ENCODE data around the gene BARHL1. TPM values are rescaled to one million over a fixed set of nuclear protein-coding genes. Genes with fewer than 3 reads are reported as not detected.

BARHL1 gene
- total RNA-seq, 1 donor from 2014 or later, result not detected

GRCh38 chr9:132614324-132614723 lies 31.9 kb downstream of the BARHL1 start:
- no peaks in the 10 kb centered on the region for H3K9me3 Mint-ChIP-seq (ENCODE audit: unreplicated experiment)
- no peaks in the 10 kb centered on the region for H3K27me3 Mint-ChIP-seq (ENCODE audit: unreplicated experiment)
- no peak for TF ChIP-seq CTCF (IDR thresholded peaks at IDR 0.05; ENCODE audit: partially characterized antibody, unreplicated experiment)
- no peak overlapping the region for H3K4me3 Mint-ChIP-seq (ENCODE audit: unreplicated experiment)
- H3K4me1 Mint-ChIP-seq (ENCODE audit: low read depth, unreplicated experiment), result peaks cover 14% of the 10 kb centered on the region
- H3K36me3 Mint-ChIP-seq (ENCODE audit: unreplicated experiment), result no peaks in the 10 kb centered on the region
- no peak overlapping the region for H3K27ac Mint-ChIP-seq (ENCODE audit: unreplicated experiment)
- no peak for DNase-seq

GRCh38 chr9:132615774-132616173 lies 33.4 kb downstream of the BARHL1 start:
- H3K36me3 Mint-ChIP-seq (ENCODE audit: unreplicated experiment), result no peaks in the 10 kb centered on the region
- no peaks in the 10 kb centered on the region for H3K9me3 Mint-ChIP-seq (ENCODE audit: unreplicated experiment)
- no peak for DNase-seq
- H3K4me3 Mint-ChIP-seq (ENCODE audit: unreplicated experiment), result no peak overlapping the region
- peaks cover 18% of the 10 kb centered on the region for H3K4me1 Mint-ChIP-seq (ENCODE audit: low read depth, unreplicated experiment)
- no peak overlapping the region for H3K27ac Mint-ChIP-seq (ENCODE audit: unreplicated experiment)
- no peaks in the 10 kb centered on the region for H3K27me3 Mint-ChIP-seq (ENCODE audit: unreplicated experiment)
- no peak for TF ChIP-seq CTCF (IDR thresholded peaks at IDR 0.05; ENCODE audit: partially characterized antibody, unreplicated experiment)

GRCh38 chr9:132616725-132617124 lies 34.3 kb downstream of the BARHL1 start:
- no peaks in the 10 kb centered on the region for H3K27me3 Mint-ChIP-seq (ENCODE audit: unreplicated experiment)
- no peak overlapping the region for H3K4me3 Mint-ChIP-seq (ENCODE audit: unreplicated experiment)
- H3K36me3 Mint-ChIP-seq (ENCODE audit: unreplicated experiment), result no peaks in the 10 kb centered on the region
- no peak overlapping the region for H3K27ac Mint-ChIP-seq (ENCODE audit: unreplicated experiment)
- TF ChIP-seq CTCF (IDR thresholded peaks at IDR 0.05; ENCODE audit: partially characterized antibody, unreplicated experiment), result no peak
- peaks cover 19% of the 10 kb centered on the region for H3K4me1 Mint-ChIP-seq (ENCODE audit: low read depth, unreplicated experiment)
- no peak for DNase-seq
- no peaks in the 10 kb centered on the region for H3K9me3 Mint-ChIP-seq (ENCODE audit: unreplicated experiment)

- Mint-ChIP-seq H3K27me3 (ENCODE audit: unreplicated experiment) (no peaks in the 10 kb centered on the region), H3K36me3 (ENCODE audit: unreplicated experiment) (no peaks in the 10 kb centered on the region), H3K4me3 (ENCODE audit: unreplicated experiment) (no peak overlapping the region)
Observed at GRCh38 chr9:132622159-132622558, 39.8 kb downstream of the BARHL1 start.

GRCh38 chr9:132626285-132626684 lies 43.9 kb downstream of the BARHL1 start:
- Mint-ChIP-seq H3K4me3 (ENCODE audit: unreplicated experiment) (no peak overlapping the region), H3K36me3 (ENCODE audit: unreplicated experiment) (no peaks in the 10 kb centered on the region), H3K4me1 (ENCODE audit: low read depth, unreplicated experiment) (peaks cover 23% of the 10 kb centered on the region), H3K27me3 (ENCODE audit: unreplicated experiment) (no peaks in the 10 kb centered on the region), H3K27ac (ENCODE audit: unreplicated experiment) (no peak overlapping the region), H3K9me3 (ENCODE audit: unreplicated experiment) (peaks cover 2% of the 10 kb centered on the region)
- no peak for DNase-seq
- no peak for TF ChIP-seq CTCF (IDR thresholded peaks at IDR 0.05; ENCODE audit: partially characterized antibody, unreplicated experiment)

More at GRCh38 chr9:132622159-132622558, 39.8 kb downstream of the BARHL1 start:
- DNase-seq, result peak; percentile 39
- Mint-ChIP-seq H3K4me1 (ENCODE audit: low read depth, unreplicated experiment) (peaks cover 33% of the 10 kb centered on the region), H3K27ac (ENCODE audit: unreplicated experiment) (peak overlapping the region; percentile 29), H3K9me3 (ENCODE audit: unreplicated experiment) (peaks cover 2% of the 10 kb centered on the region)
- TF ChIP-seq CTCF (IDR thresholded peaks at IDR 0.05; ENCODE audit: partially characterized antibody, unreplicated experiment), result no peak

Data from glutamatergic neuron (in vitro differentiated cells).